HEK293 (cell line): ENCODE measurements around the gene PNMA8A.

Experiments
- GLIS2 ChIP-seq: fragments of 450-650 bp; formaldehyde crosslinking; IDR thresholded peaks from 2 replicates; pipeline ENCODE4 v1.5.1; 2016; ENCODE audit warnings: missing biosample characterization, missing genetic modification characterization
- MYNN ChIP-seq: fragments of 450-650 bp; formaldehyde crosslinking; IDR thresholded peaks from 2 replicates; pipeline ENCODE4 v1.5.1; 2016; ENCODE audit warnings: missing biosample characterization, missing genetic modification characterization, borderline replicate concordance
- REPIN1 ChIP-seq: fragments of 450-650 bp; formaldehyde crosslinking; IDR thresholded peaks from 2 replicates; pipeline ENCODE4 v1.5.1; 2017; ENCODE audit warnings: missing biosample characterization, missing genetic modification characterization, low read depth
- TF ChIP-seq, protein P1 (sequence below): fragments of 450-650 bp; formaldehyde crosslinking; IDR thresholded peaks from 2 replicates; pipeline ENCODE4 v1.5.1; 2016; ENCODE audit warnings: missing biosample characterization, missing genetic modification characterization

DNA sequence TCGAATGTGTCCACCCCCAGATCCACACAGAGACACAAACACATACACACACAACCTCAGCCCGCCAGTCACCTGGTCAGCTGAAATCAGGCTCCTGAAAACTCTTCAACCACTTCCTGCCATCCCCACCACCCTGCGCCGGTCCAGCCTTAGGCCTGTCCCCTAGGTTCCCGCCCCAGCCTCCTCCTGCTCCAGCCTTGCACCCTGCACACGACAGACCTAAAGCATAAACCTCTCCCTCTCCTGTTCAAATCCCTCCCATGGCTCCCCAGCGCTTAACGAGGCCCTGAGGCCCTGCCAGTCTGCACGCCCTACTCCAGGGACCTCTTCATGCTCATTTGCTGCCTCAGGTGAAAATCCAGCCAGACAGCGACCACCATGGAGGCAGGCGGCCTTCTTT lies 17.2 kb upstream of the PNMA8A start:
- TF ChIP-seq, protein P1, sequence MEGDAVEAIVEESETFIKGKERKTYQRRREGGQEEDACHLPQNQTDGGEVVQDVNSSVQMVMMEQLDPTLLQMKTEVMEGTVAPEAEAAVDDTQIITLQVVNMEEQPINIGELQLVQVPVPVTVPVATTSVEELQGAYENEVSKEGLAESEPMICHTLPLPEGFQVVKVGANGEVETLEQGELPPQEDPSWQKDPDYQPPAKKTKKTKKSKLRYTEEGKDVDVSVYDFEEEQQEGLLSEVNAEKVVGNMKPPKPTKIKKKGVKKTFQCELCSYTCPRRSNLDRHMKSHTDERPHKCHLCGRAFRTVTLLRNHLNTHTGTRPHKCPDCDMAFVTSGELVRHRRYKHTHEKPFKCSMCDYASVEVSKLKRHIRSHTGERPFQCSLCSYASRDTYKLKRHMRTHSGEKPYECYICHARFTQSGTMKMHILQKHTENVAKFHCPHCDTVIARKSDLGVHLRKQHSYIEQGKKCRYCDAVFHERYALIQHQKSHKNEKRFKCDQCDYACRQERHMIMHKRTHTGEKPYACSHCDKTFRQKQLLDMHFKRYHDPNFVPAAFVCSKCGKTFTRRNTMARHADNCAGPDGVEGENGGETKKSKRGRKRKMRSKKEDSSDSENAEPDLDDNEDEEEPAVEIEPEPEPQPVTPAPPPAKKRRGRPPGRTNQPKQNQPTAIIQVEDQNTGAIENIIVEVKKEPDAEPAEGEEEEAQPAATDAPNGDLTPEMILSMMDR (tag by site-specific recombination), result no peak
- TF ChIP-seq GLIS2 (tag by site-specific recombination) (no peak), MYNN (tag by site-specific recombination) (no peak), REPIN1 (tag by site-specific recombination) (no peak)
